ENCODE results near the gene INTS6L. TPM values are rescaled to one million over a fixed set of nuclear protein-coding genes. Genes with fewer than 3 reads are reported as not detected.

INTS6L gene
- total RNA-seq, 1 donor from 2014 or later: 15.2 TPM

DNA sequence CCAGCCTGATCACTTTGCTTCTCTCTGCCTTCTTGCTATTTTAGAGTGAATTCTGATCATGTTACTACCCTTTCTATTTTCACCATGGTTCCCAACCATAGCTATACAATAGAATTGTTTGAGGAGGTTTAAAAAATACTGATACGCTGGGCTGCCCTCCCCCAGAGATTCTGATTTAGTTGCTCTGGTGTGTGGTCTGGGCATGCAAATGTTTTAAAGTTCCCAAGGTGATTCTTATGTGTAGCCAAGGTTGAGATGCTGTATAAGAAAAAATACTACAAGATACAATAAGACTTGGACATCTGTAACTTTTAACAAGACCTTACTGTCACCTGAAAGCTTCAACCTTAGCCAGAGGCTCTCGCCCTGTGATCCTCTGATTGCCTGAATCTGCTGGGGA is 22.2 kb upstream of the INTS6L start:
- Mint-ChIP-seq H3K9me3 (ENCODE audit: unreplicated experiment) (no peaks in the 10 kb centered on the region), H3K27me3 (ENCODE audit: unreplicated experiment) (no peaks in the 10 kb centered on the region), H3K27ac (ENCODE audit: unreplicated experiment) (peak overlapping the region; percentile 34), H3K4me1 (ENCODE audit: low read depth, unreplicated experiment) (peaks cover 14% of the 10 kb centered on the region), H3K36me3 (ENCODE audit: unreplicated experiment) (no peaks in the 10 kb centered on the region), H3K4me3 (ENCODE audit: unreplicated experiment) (no peak overlapping the region)
- no peak for DNase-seq
- TF ChIP-seq, protein P1, sequence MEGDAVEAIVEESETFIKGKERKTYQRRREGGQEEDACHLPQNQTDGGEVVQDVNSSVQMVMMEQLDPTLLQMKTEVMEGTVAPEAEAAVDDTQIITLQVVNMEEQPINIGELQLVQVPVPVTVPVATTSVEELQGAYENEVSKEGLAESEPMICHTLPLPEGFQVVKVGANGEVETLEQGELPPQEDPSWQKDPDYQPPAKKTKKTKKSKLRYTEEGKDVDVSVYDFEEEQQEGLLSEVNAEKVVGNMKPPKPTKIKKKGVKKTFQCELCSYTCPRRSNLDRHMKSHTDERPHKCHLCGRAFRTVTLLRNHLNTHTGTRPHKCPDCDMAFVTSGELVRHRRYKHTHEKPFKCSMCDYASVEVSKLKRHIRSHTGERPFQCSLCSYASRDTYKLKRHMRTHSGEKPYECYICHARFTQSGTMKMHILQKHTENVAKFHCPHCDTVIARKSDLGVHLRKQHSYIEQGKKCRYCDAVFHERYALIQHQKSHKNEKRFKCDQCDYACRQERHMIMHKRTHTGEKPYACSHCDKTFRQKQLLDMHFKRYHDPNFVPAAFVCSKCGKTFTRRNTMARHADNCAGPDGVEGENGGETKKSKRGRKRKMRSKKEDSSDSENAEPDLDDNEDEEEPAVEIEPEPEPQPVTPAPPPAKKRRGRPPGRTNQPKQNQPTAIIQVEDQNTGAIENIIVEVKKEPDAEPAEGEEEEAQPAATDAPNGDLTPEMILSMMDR (IDR thresholded peaks at IDR 0.05; ENCODE audit: partially characterized antibody, unreplicated experiment): no peak

DNA sequence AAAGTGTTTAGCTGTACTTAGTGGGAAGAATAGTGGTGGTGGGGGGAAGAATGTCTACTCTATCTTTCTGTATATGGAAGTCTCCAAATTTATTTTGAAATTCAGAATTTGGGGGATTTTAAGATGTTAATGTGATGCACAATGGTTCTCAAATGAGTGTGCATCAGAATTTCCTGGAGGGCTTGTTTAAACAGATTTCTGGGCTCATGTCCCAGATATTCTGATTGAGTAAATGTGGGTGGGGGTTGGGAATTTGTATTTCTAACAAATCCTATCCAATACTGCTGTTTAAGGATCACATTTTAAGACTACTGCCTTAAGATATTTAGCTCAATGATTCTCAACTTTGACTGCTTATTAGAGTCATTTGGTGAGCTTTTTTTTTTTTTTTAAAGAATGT is 15.1 kb upstream of the INTS6L start:
- Mint-ChIP-seq H3K27me3 (ENCODE audit: unreplicated experiment) (no peaks in the 10 kb centered on the region), H3K36me3 (ENCODE audit: unreplicated experiment) (no peaks in the 10 kb centered on the region), H3K4me1 (ENCODE audit: low read depth, unreplicated experiment) (no peaks in the 10 kb centered on the region), H3K27ac (ENCODE audit: unreplicated experiment) (no peak overlapping the region), H3K9me3 (ENCODE audit: unreplicated experiment) (no peaks in the 10 kb centered on the region), H3K4me3 (ENCODE audit: unreplicated experiment) (no peak overlapping the region)
- DNase-seq: no peak
- TF ChIP-seq, protein P1 (IDR thresholded peaks at IDR 0.05; ENCODE audit: partially characterized antibody, unreplicated experiment): no peak

DNA sequence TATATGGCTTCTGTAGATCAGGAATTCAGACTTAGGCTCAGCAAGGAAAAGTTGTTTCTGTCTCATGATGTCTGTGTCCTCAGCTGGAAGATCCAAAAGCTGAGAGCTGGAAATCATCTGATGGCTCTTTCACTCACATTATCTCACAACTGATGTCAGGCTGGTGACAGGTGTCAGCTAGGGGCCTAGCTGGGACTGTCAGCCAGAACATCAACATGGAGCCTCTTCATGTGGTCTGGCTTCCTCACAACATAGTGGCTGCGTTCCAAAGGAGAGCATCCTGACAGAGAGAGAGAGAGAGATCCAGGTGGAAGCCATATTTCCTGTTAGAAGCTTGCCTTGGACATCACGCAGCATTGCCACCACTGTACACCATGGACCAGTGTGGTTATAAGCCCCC is 10.6 kb upstream of the INTS6L start:
- Mint-ChIP-seq H3K27ac (ENCODE audit: unreplicated experiment) (no peak overlapping the region), H3K4me3 (ENCODE audit: unreplicated experiment) (no peak overlapping the region), H3K9me3 (ENCODE audit: unreplicated experiment) (no peaks in the 10 kb centered on the region), H3K4me1 (ENCODE audit: low read depth, unreplicated experiment) (no peaks in the 10 kb centered on the region), H3K27me3 (ENCODE audit: unreplicated experiment) (no peaks in the 10 kb centered on the region), H3K36me3 (ENCODE audit: unreplicated experiment) (no peaks in the 10 kb centered on the region)
- TF ChIP-seq, protein P1 (IDR thresholded peaks at IDR 0.05; ENCODE audit: partially characterized antibody, unreplicated experiment): no peak
- DNase-seq: no peak

DNA sequence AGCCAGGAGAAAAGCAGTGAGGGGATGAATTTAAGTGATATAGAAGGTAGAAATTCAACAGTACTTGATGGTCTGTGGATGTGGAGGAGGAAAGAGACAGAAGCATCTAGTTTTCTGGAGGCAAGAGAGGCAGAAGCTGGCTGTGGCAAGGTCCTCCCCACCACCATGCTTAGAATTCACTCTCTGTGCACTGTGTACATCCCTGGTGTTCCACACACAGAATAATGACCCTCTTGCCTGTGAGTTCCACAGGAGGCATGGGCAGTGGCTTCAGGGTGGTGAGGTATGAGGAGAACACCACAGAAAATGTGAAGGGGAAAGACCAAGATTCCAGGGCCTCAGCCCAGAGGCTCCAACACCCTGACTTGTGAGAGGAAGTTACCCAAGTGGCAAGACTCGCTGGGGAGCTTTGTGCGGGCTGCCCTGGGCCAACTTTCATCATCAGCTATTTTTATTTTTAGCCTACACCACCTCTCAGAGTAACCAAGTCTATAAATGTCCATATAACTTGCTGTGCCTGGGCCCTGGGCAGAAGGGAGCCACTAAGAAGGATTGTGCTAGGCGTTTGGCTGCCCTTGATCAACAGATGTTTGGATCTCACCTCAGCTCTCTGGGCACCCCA is 7.8 kb upstream of the INTS6L start:
- no peak for DNase-seq
- Mint-ChIP-seq H3K9me3 (ENCODE audit: unreplicated experiment) (no peaks in the 10 kb centered on the region), H3K4me1 (ENCODE audit: low read depth, unreplicated experiment) (no peaks in the 10 kb centered on the region), H3K27ac (ENCODE audit: unreplicated experiment) (no peak overlapping the region), H3K27me3 (ENCODE audit: unreplicated experiment) (no peaks in the 10 kb centered on the region), H3K36me3 (ENCODE audit: unreplicated experiment) (no peaks in the 10 kb centered on the region), H3K4me3 (ENCODE audit: unreplicated experiment) (no peak overlapping the region)
- TF ChIP-seq, protein P1 (IDR thresholded peaks at IDR 0.05; ENCODE audit: partially characterized antibody, unreplicated experiment): no peak

DNA sequence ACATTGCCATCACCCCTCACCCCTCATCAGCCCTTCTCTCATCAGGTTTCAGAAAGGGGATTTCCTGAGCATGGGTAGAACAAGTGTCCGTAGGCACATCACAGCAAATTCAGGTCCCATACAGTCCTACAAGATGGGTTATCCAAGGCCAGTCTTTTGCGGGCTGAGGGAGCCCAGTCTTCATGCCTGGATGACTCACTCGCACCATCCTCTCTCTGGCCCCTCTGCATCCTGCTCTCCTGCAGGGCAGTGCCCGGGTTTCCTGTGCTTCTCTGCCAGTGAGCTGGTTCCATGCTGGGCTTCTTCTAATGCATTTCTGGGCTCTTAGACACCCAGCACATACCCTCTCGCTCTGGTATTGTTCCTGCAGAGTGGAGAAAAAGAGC is 7.3 kb upstream of the INTS6L start:
- Mint-ChIP-seq H3K27me3 (ENCODE audit: unreplicated experiment) (no peaks in the 10 kb centered on the region), H3K9me3 (ENCODE audit: unreplicated experiment) (no peaks in the 10 kb centered on the region), H3K27ac (ENCODE audit: unreplicated experiment) (no peak overlapping the region), H3K4me1 (ENCODE audit: low read depth, unreplicated experiment) (no peaks in the 10 kb centered on the region), H3K36me3 (ENCODE audit: unreplicated experiment) (no peaks in the 10 kb centered on the region), H3K4me3 (ENCODE audit: unreplicated experiment) (no peak overlapping the region)
- TF ChIP-seq, protein P1 (IDR thresholded peaks at IDR 0.05; ENCODE audit: partially characterized antibody, unreplicated experiment): no peak
- no peak for DNase-seq

Data from glutamatergic neuron (in vitro differentiated cells).